Natural killer cell (primary cell): Measurements from ENCODE around the gene MMEL1. TPM values are rescaled to one million over a fixed set of nuclear protein-coding genes. Genes with fewer than 3 reads are reported as not detected.
A peak's percentile ranks its signal among the peaks of the same experiment; 100 is the strongest.

ENCODE experiments used
- ATAC-seq, 3 donors: fragments of 150-1000 bp in 2 of 3; fragments of 200-7000 bp in 1 of 3; cut with Tn5 transposase; 1 replicate in 1 of 3; 2 replicates in 2 of 3; pipeline ENCODE4 v1.10.0; 2021; ENCODE audit warnings: mild to moderate bottlenecking in 2 of 3, moderate library complexity in 2 of 3
- DNase-seq, 2 donors: peaks; one replicate each; pipeline versions ENCODE4 v3.0.0 to v3.0.0-alpha.2; 2013 to 2021; ENCODE audit warnings: mixed read lengths in 1 of 2
- H3K27ac ChIP-seq: one replicate; pipeline ENCODE4 v1.5.1; 2013; ENCODE audit warnings: mild to moderate bottlenecking, low read length
- H3K27me3 ChIP-seq: one replicate; pipeline ENCODE4 v1.6.1; 2013; ENCODE audit warnings: low read length; ENCODE audit not compliant: control insufficient read depth, insufficient read depth
- H3K36me3 ChIP-seq: one replicate; pipeline ENCODE4 v1.6.1; 2013; ENCODE audit warnings: low read length; ENCODE audit not compliant: control insufficient read depth, insufficient read depth
- H3K4me1 ChIP-seq: one replicate; pipeline ENCODE4 v1.6.1; 2013; ENCODE audit warnings: low read length; ENCODE audit not compliant: control insufficient read depth, insufficient read depth
- H3K4me3 ChIP-seq: one replicate; pipeline ENCODE4 v1.5.1; 2013; ENCODE audit warnings: low read length
- H3K9me3 ChIP-seq: one replicate; pipeline ENCODE4 v1.6.1; 2013; ENCODE audit warnings: low read length; ENCODE audit not compliant: control insufficient read depth, insufficient read depth
- H3K27ac Mint-ChIP-seq, 2 donors: one replicate each; pipeline ENCODE4 v1.8.0; 2022; ENCODE audit warnings: mild to moderate bottlenecking in 2 of 2, mixed read lengths in 2 of 2, moderate library complexity in 1 of 2
- H3K27me3 Mint-ChIP-seq, 2 donors: one replicate each; pipeline ENCODE4 v1.8.0; 2022; ENCODE audit warnings: low read depth in 2 of 2, mixed read lengths in 2 of 2
- H3K36me3 Mint-ChIP-seq: one replicate; pipeline ENCODE4 v1.8.0; 2022; ENCODE audit warnings: mixed read lengths
- H3K4me1 Mint-ChIP-seq, 2 donors: one replicate each; pipeline ENCODE4 v1.8.0; 2022; ENCODE audit warnings: mixed read lengths in 2 of 2
- H3K4me3 Mint-ChIP-seq: one replicate; pipeline ENCODE4 v1.8.0; 2022; ENCODE audit warnings: mild to moderate bottlenecking, moderate library complexity, mixed read lengths
- H3K9me3 Mint-ChIP-seq, 2 donors: one replicate each; pipeline ENCODE4 v1.8.0; 2022; ENCODE audit warnings: mixed read lengths in 2 of 2
- CTCF ChIP-seq: fragments of 200-600 bp; IDR thresholded peaks from one replicate; pipeline ENCODE4 v1.8.0; 2022; ENCODE audit warnings: antibody characterized with exemption
- WGBS: methylation state at CpG from one replicate; pipeline ENCODE4 v1.1.7; 2013; ENCODE audit warnings: missing lambda C conversion rate; ENCODE audit not compliant: insufficient coverage; 5-methylcytosine and 5-hydroxymethylcytosine counted together
- intact Hi-C: fragments of 100-400 bp; cut with micrococcal nuclease; formaldehyde crosslinking; loops from one replicate; pipeline ENCODE4 v1.14.2; 2022
- total RNA-seq, 4 donors: library from RNA; stranded (reverse); fragments of 120-200 nt in 1 of 4; gene quantifications; one replicate each; pipeline versions ENCODE4 v1.2.3 to v1.2.4, GENCODE V29; 2013 to 2022

The MMEL1 gene
- total RNA-seq, 3 donors from 2014 or later (not counting 1 experiment from before 2014, with no cell fraction given), result 1.3 to 2.0 TPM; not detected in 1

GRCh38 chr1:2623571-2624337, 9.1 kb downstream of the MMEL1 start:
- Histone ChIP-seq H3K36me3 (no peaks in the 10 kb centered on the region), H3K27me3 (peaks cover 15% of the 10 kb centered on the region), H3K4me3 (no peak overlapping the region), H3K27ac (no peak overlapping the region), H3K9me3 (peaks cover 2% of the 10 kb centered on the region), H3K4me1 (peaks cover 5% of the 10 kb centered on the region)
- no peak overlapping the region for H3K4me3 Mint-ChIP-seq
- no peak for TF ChIP-seq CTCF
- H3K4me1 Mint-ChIP-seq, result no peaks in the 10 kb centered on the region
- 75% methylated on average over 12 of the region's 12 CpGs for WGBS
- H3K27ac Mint-ChIP-seq, result no peak overlapping the region
- H3K9me3 Mint-ChIP-seq, result no peaks in the 10 kb centered on the region
- ATAC-seq (peak in 1 of 3 donors; percentile 24), DNase-seq (no peak)
- intact Hi-C loops, result no loop called here
- H3K36me3 Mint-ChIP-seq, result no peaks in the 10 kb centered on the region
- H3K27me3 Mint-ChIP-seq, result peaks cover 29 to 31% of the 10 kb centered on the region in 2 donors

GRCh38 chr1:2617971-2618470, 14.8 kb downstream of the MMEL1 start:
- H3K36me3 Mint-ChIP-seq, result peaks cover 20% of the 10 kb centered on the region
- intact Hi-C loops, result no loop called here
- WGBS, result 29% methylated on average over 1 of the region's 1 CpG

GRCh38 chr1:2614145-2614544, 18.7 kb downstream of the MMEL1 start:
- no peak for DNase-seq
- ATAC-seq, result no peak
- no peaks in the 10 kb centered on the region for H3K4me1 Mint-ChIP-seq

More at GRCh38 chr1:2617971-2618470, 14.8 kb downstream of the MMEL1 start:
- DNase-seq (no peak), ATAC-seq (no peak)
- H3K36me3 ChIP-seq, result no peaks in the 10 kb centered on the region
- H3K27me3 Mint-ChIP-seq, result peaks cover 12 to 20% of the 10 kb centered on the region in 2 donors
- H3K9me3 Mint-ChIP-seq, result peaks cover 5 to 8% of the 10 kb centered on the region in 2 donors
- H3K27ac Mint-ChIP-seq, result no peak overlapping the region
- no peaks in the 10 kb centered on the region for H3K4me1 Mint-ChIP-seq
- no peak overlapping the region for H3K4me3 Mint-ChIP-seq
- no peak overlapping the region for H3K27ac ChIP-seq
- no peak for TF ChIP-seq CTCF
- H3K4me1 ChIP-seq, result no peaks in the 10 kb centered on the region
- no peak overlapping the region for H3K4me3 ChIP-seq
- H3K27me3 ChIP-seq, result peaks cover 2% of the 10 kb centered on the region
- H3K9me3 ChIP-seq, result peaks cover 14% of the 10 kb centered on the region

More at GRCh38 chr1:2614145-2614544, 18.7 kb downstream of the MMEL1 start:
- peaks cover 12% of the 10 kb centered on the region for H3K9me3 ChIP-seq
- TF ChIP-seq CTCF, result no peak
- no peak overlapping the region for H3K4me3 ChIP-seq
- peaks cover 3% of the 10 kb centered on the region for H3K27me3 ChIP-seq
- intact Hi-C loops, result no loop called here
- 83% methylated on average over 2 of the region's 2 CpGs for WGBS
- H3K27ac ChIP-seq, result no peak overlapping the region
- Mint-ChIP-seq H3K27ac (no peak overlapping the region), H3K9me3 (peaks cover 5 to 8% of the 10 kb centered on the region in 2 donors), H3K27me3 (peaks cover 9 to 20% of the 10 kb centered on the region in 2 donors), H3K4me3 (no peak overlapping the region), H3K36me3 (peaks cover 20% of the 10 kb centered on the region)
- no peaks in the 10 kb centered on the region for H3K36me3 ChIP-seq
- H3K4me1 ChIP-seq, result no peaks in the 10 kb centered on the region
